HG03139 (cell line): ENCODE measurements around the gene SPATS2.
"Not testable (repeated sequence)": the region's sequence is repeated elsewhere in the genome, so short reads cannot be mapped to it uniquely, and the experiment has no call there.

Source experiments
- ATAC-seq: cut with Tn5 transposase; IDR thresholded peaks from one replicate; pipeline ENCODE4 v1.9.1; 2021; ENCODE audit not compliant: unreplicated experiment

Gene SPATS2

DNA sequence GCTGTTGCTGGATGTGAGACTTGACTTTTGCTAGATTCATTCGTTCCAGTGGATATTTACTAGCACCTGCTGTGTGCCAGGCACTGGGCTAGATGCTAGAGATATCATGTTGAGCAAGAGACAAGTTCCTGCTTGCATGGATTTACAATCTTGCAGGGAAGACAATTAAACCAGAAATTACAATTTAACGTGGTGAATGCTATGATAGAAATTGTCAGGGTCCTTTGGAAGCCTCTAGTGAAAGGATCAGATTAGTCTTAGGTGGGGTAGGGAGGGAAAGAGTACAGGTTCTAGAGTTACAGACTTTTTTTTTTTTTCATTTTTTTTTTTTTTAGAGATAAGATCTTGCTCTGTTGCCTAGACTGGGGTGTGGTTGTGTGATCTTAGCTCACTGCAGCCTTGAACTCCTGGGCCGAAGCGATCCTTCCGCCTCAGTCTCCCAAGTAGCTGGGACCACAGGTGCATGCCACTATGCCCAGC lies 36.7 kb downstream of the SPATS2 start:
- no peak for ATAC-seq

DNA sequence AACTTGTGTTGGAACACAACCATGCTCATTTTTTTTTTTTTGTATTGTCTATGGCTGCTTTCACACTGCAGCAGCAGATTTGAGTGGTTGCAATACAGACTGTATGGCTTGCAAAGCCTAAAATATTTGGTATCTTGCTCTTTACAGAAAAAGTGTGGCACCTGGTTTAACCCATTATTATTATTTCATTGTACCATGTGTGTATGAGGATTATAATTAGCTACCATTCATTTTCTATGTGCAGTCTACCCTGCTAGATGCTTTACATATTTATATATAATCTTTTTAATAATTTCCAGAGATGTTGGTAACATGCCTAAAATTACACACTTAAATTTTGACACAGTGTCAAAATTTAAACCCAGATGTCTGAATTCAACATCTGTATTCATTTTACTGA lies 37.7 kb downstream of the SPATS2 start:
- ATAC-seq, result no peak

DNA sequence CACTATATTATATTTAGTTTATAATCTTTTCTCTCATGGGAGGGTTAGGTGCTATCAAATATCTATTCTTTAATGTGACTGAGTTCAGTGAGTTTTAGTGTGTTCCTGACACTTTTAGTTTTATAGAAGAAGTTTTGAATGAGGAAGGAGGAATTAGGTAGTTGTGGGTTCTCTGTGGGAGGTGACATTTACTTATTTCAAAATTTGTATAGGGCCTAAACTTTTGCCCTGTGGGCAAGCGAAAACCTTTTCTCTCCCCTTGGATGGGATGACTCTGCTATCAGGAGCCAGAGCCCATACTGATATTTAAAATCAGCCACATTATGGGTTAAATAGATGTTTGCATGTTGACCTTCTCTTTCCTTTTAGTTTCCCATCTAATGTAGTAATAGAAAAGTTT lies 43.6 kb downstream of the SPATS2 start:
- ATAC-seq, result no peak

DNA sequence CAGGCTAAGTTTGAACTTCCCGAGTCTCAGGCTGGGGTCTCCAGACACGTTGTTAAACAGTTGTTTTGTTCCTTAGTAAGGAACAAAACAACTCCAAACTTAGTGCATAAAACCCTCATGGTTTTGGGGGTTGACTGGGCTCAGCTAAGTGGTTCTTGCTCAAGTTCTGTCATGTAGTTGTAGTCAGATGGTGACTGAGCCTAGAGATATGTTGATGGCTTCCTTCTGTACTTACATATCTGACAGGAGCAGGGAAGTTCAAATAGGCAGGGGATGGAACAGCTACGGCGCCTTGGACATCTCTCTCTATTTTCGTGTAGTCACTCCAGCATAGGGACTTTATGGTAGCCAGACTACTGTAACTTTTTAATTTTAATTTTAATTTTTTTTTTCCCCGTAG lies 45.7 kb downstream of the SPATS2 start:
- ATAC-seq, result no peak

DNA sequence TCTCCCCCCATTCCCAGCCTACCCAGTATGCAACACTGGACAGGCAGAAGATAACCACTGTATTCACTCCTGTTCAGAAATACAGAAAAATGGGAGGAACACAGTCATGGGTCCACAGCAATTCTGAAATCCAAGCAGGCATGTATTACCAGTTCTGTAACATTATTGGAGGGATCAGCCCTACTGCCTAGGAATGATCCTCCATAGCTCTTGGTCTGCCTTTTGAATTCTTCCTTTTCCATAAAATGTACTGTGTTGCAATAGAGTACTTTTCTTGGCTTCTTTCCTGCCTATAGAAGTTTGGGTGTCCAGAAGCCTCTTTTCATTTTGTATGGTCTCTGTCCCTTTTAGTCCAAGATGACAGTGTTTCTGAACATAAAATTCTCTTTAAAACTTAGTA lies 46.5 kb downstream of the SPATS2 start:
- ATAC-seq, result no peak

DNA sequence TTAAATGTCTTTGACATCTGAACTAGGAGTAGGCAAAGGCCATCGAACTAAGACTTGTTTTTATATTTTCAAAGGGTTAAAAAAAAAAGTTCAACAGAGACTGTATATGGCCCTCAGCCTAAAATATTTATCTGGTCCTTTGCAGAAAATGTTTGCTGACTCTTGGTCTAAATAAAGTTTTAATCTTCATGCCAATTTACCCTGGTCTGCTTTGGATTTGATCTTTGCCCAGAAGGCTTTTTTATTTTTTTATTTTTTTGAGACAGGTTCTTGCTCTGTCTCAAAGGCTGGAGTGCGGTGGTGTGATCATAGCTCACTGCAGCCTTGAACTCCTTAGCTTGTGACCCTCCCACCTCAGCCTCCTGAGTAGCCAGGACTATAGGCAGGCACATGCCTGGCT lies 47.1 kb downstream of the SPATS2 start:
- no peak for ATAC-seq

DNA sequence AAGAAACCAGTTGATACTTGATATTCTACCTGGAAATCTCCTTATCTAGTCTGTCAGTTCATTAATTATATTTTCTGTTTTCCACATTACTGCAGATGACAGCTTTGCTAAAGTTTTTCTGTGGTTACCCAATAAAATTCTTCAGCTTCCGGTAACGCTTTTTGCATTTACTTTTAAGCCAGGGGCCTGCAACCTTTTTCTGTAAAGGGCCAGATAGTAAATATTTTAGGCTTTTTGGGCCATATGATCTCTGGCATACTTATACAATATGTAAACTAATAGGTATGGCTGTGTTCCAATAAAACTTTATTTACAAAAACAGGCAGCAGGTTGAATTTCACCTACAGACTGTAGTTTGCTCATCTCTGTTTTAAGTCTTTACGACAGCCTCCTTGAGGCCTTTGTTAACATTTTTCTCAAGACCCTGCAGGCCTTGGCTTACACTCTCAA lies 48.3 kb downstream of the SPATS2 start:
- no peak for ATAC-seq

DNA sequence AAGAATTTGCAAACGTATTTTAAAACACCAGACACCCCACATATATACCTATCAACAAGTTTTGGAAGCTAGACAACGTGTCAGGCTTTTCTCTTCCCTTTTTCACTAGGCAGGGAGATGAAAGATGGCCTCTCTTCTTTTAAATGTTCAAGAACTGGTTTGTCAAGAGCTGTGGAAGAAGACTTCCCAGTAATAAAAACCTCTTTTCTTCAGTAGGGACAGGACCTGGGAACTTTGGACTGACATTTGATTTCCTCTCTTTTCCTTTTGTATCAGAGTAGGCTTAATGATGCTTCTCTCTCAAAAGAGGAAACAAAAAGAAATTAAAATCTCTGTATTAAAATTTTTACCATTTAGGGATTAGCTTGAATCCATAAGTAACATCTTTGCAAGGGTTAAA lies 49.6 kb downstream of the SPATS2 start:
- no peak for ATAC-seq

DNA sequence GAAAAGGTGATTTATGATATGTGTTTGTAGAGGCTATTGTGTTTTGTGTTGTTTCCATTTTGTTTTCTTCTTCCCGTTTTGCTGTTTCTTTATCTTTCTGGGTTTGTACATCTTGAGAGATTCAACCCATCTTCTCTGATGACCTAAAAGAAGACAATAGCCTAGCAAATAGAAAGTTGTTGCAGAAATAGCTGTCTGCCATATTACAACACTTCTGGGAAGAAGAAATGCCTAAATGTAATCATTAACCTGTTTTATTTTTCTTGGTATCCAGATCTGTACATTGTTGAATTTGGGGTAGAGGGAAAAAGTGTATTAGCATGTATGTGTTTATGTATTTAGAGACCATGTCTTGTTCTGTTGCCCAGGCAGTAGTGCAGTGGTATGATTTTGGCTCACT lies 50.3 kb downstream of the SPATS2 start:
- ATAC-seq, result no peak

DNA sequence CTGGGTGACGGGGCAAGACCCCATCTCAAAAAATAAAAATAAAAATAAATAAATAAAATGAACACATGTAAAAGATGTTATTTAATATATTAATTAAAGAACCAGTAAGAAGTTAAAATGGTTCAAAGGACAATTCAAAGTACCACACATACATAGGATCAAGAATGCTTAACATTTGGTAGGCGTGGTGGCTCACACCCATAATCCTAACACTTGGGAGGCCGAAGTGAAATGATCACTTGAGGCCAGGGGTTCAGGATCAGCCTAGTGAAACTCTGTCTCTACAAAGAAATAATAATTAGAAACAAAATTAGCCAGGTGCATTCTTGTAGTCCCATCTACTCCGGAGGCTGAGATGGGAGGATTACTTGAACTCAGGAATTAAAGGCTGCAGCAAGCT lies 53.3 kb downstream of the SPATS2 start:
- ATAC-seq, result no peak

DNA sequence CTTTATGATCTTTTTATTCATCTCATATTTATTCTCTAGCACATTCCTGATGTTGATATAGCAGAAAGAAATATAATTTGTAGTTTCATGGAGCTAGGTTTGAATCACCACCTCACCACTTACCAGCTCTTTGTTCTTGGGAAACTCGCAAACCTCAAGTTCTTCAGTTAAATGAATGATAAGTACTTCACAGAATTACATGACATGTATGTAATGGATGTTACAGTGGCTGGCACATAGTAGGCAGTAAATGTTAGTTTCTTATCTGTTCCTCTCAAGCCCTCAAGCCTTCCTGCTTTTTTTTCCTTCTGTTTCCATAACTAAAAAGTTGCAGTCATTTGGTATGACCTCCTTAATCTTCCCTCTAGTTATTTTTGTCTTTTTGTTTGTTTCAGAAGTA lies 54.9 kb downstream of the SPATS2 start:
- no peak for ATAC-seq

DNA sequence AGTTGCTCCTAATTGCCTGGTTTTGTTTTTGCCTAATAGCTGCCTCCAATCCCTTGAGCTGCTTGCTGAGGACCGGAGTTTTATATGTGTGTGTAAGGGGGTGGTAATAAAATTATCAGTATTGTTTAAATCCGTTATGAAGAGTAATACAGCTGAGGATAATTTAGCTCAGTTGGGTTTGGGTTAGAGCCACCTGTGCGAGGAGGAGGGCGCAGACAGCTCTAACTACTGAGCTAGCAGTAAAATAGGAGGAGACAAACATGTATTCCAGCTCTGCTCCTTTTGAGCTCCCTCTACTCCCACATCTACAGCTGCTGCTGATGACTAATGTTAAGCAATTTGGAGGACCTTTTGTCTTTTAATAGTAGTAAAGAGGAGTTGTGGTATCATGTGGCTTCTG lies 61.5 kb downstream of the SPATS2 start:
- no peak for ATAC-seq

DNA sequence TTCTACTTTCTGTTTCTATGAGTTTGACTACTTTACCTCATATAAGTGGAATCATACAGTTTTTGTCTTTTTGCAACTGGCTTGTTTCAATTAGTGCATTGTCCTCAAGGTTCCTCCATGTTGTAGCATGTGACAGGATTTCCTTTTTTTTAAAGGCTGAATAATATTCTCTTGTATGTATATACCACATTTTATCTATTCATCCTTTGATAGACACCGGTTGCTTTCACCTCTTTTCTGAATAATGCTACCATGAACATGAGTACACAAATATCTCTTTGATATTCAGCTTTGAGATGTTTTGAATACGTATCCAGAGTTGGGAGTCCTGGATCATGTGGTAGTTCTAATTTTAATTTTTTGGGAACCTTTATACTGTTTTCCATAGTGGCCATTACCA lies 65.4 kb downstream of the SPATS2 start:
- ATAC-seq, result no peak

DNA sequence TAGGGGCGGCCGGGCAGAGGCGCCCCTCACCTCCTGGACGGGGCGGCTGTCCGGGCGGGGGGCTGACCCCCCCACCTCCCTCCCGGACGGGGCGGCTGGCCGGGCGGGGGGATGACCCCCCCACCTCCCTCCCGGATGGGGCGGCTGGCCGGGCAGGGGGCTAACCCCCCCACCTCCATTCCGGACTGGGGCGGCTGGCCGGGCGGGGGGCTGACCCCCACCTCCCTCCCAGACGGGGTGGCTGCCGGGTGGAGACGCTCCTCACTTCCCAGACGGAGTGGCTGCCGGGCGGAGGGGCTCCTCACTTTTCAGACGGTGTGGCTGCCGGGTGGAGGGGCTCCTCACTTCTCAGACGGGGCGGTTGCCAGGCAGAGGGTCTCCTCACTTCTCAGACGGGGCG lies 69.5 kb downstream of the SPATS2 start:
- ATAC-seq, result not testable (repeated sequence)

DNA sequence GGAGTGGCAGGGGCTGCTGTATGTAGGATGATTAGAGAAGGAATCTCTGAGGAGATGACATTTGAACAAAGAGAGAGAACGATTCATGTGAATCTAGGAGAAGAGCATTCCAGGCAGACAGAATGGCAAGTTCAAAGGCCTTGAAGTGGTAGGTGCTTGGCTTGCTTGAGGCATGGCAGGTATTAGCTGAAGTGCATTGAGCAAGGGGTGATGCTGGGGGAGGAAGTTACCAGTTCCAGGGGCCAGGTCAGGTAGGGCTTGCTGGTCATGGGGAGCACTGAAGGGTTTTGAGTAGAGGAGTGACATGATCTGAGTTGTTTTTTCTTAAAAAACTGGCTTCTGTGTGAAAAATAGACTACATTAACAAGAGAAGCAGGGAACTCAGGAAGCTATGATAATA lies 71.8 kb downstream of the SPATS2 start:
- no peak for ATAC-seq

DNA sequence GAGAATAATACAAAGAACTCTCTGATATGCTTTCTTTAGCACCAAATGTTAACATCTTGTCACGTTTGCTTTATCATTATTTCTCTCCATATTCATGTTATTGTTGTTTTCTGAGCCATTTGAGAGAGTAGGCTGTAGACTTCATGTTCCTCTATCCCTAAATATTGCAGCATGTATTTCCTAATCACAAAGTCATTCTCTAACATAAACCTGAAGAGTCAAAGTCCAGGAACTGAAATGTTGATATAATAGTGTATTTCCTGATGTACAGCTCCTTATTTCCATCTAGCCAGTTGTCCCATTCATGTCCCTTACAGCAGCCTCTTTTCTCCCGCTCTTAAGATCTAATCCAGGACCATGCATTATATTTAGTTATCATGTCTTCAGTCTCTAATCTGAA lies 72.8 kb downstream of the SPATS2 start:
- no peak for ATAC-seq

DNA sequence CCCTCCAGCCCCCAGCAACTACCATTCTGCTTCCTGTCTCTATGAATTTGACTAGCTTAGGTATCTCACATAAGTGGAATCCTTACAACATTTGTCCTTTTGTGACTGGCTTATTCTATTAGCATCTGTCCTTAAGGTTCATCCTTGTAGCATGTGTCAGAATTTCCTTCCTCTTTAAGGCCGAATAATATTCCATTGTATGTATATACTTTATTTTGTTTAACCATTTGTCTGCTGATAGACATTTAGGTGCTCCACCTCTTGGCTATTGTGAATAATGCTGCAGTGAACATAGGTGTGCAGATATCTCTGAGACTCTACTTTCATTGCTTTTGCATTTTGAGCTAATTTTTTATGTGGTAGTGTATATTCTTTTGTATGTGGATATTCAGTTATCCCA lies 75.7 kb downstream of the SPATS2 start:
- no peak for ATAC-seq

DNA sequence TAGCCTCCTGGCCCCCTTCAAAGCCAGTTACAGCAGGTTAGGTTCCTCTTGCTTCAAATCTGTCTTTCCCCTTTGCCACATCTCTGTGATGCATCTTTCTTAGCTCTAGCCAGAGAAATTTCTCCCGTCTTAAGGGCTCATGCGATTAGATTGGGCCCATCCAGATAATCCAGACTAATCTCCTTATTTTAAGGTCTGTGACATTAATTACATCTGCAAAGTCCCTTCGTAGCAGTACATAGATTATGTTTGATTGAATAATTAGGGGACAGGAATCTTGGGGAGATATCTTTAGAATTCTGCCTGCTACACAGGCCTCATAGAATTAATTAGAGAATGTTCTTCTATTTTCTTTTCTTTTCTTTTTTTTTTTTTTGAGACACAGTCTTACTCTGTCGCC lies 79.3 kb downstream of the SPATS2 start:
- no peak for ATAC-seq

DNA sequence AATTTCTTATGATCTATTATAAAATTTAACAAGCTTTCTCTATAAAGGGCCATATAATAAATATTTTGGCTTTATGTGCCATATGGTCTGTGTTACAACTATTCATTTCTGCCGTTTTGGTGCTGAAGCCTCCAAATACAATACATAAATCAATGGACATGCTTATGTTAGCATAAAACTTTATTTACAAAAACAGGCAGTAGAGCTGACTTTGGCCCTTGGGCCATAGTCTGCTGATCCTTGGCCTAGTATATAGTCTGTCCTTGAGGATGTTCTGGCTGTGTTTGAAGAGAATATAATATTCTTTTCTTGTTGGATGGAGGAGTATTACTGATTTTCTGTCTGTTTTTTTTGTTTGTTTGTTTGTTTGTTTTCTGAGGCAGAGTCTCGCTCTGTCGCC lies 81.6 kb downstream of the SPATS2 start:
- ATAC-seq, result no peak

DNA sequence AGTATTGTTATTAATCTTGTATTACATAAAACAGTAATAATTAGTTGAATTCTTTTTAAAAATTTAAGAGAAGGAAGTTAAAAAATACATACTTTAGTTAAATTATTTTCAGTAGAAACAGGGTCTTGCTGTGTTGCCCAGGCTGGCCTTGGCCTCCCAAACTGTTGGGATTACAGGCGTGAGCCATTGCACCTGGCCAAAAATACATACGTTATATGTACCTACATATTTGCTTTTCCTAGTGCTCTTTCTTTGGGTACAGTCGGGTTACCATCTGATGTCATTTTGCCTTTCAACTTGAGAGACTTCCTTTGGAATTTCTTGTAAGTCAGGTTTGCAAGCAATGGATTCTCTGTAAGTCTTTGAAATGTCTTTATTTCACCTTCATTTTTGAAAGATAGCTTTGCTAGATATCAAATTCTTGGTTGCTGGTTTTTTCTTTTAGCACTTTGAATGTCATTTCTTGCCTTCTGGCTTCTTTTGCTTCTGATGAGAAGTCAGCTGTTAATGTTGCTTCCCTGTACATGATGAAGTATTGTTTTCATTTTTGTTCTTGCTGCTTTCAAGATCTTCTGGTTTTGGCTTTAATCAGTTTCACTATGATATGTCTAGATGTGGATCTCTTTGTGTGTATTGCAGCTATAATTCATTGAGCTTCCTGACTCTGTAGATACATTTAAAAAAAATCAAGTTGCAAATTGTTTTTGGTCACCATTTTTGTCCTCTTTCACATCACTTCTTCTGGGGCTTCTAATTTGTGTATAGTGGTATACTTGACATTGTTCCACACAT lies 84.4 kb downstream of the SPATS2 start:
- ATAC-seq, result no peak

DNA sequence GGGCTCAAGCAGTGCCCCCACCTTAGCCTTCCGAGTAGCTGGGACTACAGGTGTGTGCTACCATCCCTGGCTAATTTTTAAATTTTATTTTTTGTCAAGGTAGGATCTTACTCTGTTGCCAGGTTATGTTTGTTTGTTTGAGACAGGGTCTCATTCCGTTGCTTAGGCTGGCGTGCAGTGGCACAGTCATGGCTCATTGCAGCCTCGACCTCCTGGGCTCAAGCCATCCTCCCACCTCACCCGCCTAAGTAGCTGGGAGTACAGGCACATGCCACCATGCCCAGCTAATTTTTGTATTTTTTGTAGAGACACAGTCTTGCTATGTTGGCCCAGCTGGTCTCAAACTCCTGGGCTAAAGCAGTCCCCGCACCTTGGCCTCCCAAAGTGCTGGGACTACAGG lies 88.2 kb downstream of the SPATS2 start:
- ATAC-seq, result no peak

DNA sequence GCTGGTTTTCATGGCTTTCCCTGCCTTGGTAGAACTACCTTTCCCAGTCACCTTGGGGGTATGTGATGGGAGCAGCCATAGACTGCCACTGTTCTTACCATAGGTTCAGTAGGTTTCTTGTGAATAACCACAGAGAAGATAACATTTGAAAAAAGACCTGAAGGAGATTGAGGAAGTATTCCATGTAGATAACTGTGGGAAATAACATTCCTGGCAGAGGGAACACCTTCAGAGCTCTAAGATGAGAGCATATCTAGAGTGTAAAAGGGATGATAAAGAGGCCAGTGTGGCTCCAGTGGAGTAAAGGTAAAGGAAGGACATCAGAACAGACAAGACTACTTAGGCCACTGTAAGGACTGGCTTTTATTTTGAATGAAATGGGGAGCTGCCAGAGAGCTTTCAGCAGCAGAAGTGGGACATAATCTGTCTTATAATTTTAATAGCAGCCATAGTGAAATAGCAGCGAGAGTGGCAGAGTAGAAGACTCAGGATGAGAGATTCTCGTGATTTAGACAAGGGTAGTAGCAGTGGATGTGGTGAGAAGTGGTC lies 88.9 kb downstream of the SPATS2 start:
- no peak for ATAC-seq

DNA sequence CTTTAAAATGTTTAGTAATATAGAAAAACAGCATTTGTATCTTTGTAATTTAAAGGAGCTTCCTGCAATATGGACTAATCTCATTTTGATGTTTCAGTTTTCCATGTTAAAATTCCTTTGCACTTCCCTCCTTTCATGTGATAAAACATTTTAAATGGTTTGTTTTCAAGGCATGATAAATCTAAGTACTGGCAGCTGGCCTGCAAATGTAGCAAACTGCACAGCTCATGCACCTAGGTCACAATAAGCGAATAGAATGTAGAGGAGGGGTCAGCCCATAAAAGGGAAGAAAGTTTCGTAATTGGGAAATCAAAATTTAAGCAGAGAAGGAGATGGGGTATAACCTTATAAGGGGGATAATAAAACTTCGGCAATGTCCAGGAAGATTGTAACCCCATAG lies 91.6 kb downstream of the SPATS2 start:
- no peak for ATAC-seq
